Kidney glomerular epithelial cell (primary cell): Measurements from ENCODE around the gene PBRM1.
"Not testable (repeated sequence)": the region's sequence is repeated elsewhere in the genome, so short reads cannot be mapped to it uniquely, and the experiment has no call there.

Source experiments
- DNase-seq: peaks from one replicate; lab custom pipeline; 2025; lab: John Stamatoyannopoulos, UW

PBRM1 gene

GRCh38 chr3:52704611-52705437 is 19.1 kb upstream of the PBRM1 start:
- peak; percentile 14 for DNase-seq

- no peak for DNase-seq
Measured at GRCh38 chr3:52703341-52703740, 17.6 kb upstream of the PBRM1 start.

DNA sequence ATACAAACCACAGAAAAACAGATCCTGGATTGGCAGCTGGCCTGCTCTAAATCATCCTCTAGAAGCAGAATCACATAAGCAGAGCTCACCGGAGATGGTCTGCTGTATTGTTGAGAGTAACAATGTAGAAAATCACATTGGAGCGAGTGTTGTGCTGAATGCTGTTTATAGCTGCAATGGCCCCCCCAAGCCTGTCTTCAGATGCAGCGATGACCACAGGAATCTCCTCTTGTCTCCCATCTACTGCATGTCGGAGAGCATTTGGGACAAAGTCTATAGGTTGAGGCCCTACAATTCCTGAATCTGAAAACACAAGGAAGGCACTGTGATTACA is 11.9 kb upstream of the PBRM1 start:
- no peak for DNase-seq

GRCh38 chr3:52696830-52697631 is 11.3 kb upstream of the PBRM1 start:
- DNase-seq: no peak

- no peak for DNase-seq
Measured at GRCh38 chr3:52695798-52696671, 10.3 kb upstream of the PBRM1 start.

- DNase-seq: peak; percentile 27
Measured at GRCh38 chr3:52694528-52695189, 8.9 kb upstream of the PBRM1 start.

GRCh38 chr3:52693071-52693470 is 7.4 kb upstream of the PBRM1 start:
- no peak for DNase-seq

GRCh38 chr3:52690560-52690959 is 4.8 kb upstream of the PBRM1 start:
- DNase-seq: no peak

GRCh38 chr3:52689151-52689550 is 3.4 kb upstream of the PBRM1 start:
- no peak for DNase-seq

DNA sequence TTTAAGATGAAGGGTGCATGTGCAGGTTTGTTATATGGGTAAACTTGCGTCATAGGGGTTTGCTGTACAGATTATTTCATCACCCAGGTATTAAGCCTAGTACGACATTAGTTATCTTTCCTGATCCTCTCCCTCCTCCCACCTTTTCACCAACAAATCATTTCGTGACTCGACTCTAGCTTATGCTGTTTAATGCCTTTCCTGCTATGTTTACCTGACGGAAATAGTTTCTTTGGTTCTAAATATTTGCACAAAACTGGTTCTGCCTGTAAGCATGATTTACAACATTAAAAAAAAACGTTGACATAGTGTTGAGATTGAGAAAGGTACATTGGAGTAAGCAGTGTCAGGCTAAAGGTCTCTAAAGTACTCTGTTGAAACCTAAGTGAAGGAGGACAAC is 2.6 kb upstream of the PBRM1 start:
- DNase-seq: no peak

DNA sequence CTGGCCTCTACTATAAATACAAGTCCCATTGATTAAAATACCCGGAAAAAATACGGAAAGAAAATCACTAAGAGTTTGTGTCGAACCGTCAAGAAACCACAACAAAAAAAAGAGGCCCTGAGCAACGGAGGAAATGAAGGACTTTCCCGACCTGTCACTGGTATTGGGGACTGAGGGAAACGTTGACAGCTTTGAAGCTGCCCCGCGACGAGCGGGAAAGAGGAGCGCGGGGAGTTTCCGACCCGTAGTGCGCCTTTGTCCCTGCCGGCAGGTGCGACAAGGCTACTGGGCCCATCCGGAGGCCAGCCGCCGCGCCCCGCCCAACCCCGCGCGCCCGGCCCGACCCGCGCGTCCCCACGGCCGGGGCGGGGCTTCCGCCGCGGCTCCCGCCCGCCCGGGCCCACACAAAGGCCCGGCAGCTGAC is 416 bp downstream of the PBRM1 start:
- DNase-seq: peak; percentile 59

DNA sequence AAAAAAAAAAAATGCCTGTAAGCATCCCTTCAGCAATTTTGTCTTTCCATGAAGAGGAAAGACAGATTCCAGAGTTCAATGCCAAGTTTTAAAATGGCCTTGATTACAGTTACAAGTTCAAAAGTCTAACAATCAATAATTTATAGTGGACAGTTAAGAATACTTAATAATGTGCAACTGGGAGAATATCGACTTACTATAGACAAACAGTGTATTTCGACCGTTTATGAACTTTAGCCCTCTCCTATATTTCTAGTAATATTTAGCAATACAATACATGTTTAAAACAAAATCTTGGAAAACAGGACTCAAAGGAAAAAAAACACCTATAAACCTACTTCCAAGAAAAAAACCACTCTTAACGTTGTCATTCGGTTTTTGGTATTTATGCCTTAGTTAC is 1.5 kb downstream of the PBRM1 start:
- no peak for DNase-seq

- no peak for DNase-seq
Measured at GRCh38 chr3:52683611-52684010, 2.1 kb downstream of the PBRM1 start.

GRCh38 chr3:52682016-52682415 is 3.7 kb downstream of the PBRM1 start:
- DNase-seq: peak; percentile 39

DNA sequence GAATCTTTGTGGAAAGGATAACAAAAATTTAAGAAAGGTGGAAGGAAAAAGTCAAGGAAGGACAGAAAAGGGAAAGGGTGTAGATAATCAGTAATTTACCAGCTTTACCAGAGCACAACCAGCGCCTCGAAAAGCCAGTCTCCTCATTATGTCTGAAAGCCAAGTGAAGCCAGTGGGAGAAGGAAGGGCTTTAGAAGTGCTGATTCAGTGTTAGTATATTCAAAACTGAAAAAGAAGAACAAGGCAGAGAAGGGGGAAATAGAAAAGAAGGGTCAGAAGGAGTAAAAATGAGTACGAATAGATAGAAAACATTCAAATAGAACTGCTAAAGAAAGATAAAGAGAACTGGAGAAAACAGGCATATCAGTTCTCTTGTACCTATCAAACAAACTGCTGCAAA is 4.1 kb downstream of the PBRM1 start:
- no peak for DNase-seq

- DNase-seq: no peak
Measured at GRCh38 chr3:52679811-52680210, 5.9 kb downstream of the PBRM1 start.

DNA sequence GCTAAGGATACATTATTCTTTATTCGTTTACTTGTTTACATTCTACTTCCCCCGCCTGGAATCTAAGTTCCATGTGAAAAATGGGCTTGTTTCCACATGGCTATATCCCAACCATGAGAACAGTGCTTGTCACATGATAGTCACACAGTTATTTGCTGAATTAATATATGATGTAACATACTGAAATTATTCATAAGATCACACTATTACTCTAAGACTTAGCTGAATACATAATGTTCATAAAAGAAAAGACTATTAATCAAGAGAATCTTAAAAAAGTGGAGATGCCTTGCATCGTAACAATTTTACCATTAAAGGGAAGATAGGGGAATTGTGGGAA is 6.5 kb downstream of the PBRM1 start:
- DNase-seq: no peak

DNA sequence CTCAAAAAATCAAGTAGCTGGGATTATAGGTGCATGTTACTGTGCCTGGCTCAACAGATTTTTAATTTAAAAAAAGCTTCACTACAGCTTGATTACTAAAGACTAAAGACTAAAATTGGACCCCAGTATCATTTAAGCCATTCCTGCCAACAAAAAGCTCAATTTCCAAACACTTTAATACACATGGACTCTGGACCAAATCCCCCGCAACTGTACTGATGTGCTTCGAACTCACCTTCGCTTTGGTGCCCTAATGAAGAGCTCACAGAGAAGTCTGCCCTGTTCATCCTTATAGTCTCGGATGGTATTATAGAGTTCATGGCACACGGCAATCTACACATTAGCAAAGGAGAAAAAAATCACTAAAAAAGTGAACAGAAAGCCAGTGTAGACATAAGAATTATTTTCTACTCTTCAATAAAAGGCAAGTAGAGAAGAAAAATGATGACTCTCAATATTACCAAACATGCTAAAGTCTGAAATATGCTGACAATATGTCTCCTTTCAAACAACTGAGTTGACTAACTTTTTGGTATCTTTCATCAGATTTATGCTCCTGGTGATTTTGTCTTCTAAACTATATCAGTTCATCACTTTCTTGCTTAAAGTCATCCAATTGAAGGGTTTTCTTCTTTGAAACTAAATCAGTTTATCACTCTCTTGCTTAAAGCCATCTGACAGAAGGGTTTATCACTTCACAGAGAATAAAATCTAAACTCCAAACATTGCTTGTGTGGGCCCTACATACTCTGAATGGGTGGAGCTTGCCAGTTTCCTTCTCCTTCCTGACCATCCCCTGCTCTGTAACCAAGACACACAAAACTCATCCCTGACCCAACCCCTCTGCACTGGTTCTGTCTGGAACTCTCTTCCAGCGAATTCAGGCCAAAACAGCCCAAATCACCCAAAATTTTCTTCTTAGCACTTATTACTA is 7.2 kb downstream of the PBRM1 start:
- no peak for DNase-seq

GRCh38 chr3:52676201-52676600 is 9.5 kb downstream of the PBRM1 start:
- DNase-seq: not testable (repeated sequence)

DNA sequence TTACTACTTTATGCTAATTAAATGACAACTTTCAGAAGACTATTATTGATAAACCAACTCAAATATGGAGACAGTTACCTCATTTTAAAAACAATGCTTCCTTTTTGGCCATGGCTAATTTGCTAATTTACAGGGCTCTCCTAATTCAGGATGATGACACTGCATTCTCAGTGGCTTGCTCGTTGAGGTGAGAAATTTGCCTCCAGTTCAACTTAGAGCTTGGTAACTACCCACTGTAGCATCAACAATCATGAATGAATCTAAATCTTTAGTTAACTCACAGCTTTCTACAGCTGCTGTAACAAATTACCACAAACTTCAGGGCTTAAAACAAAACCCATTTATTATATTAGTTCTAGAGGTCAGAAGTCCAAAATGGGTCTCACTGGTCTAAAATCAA is 14.0 kb downstream of the PBRM1 start:
- peak; percentile 55 for DNase-seq
